ENCODE results near the gene RAP1GAP2. TPM values are rescaled to one million over a fixed set of nuclear protein-coding genes. Genes with fewer than 3 reads are reported as not detected.
"Not testable (repeated sequence)": the region's sequence is repeated elsewhere in the genome, so short reads cannot be mapped to it uniquely, and the experiment has no call there.

RAP1GAP2 gene
- total RNA-seq, 2 experiments from 2014 or later: 0.64 to 0.86 TPM

DNA sequence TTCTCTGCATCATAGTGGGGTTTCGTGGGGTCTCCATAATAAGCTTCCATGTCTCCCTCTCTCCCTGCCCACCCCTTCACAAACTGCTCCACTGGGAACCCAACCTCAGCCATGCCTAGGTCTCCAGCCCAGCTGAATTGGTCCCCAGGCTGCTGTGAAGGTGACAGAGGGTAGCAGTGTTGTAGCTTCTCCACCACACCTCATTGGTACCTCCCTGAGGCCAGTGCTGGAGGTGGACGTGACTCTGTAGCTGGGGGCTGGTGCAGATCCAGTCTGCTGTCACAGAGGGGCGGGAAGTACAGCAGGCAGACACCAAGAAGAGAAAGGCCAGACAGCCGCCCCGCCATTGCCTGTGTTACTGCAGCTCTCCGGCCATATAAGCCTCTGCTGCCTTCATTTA, 185.1 kb downstream of the RAP1GAP2 start:
- ATAC-seq (no peak), DNase-seq (no peak)
- POLR2A ChIA-PET: no interaction called here
- intact Hi-C loops (cut with DNase I, micrococcal nuclease): no loop called here
- Mint-ChIP-seq H3K4me1 (no peaks in the 10 kb centered on the region), H3K36me3 (ENCODE audit: low read depth) (peaks cover 8% of the 10 kb centered on the region), H3K27ac (no peak overlapping the region), H3K27me3 (no peaks in the 10 kb centered on the region), H3K4me3 (no peak overlapping the region), H3K9me3 (ENCODE audit: low read depth) (no peaks in the 10 kb centered on the region)
- CTCF ChIA-PET: no interaction called here

DNA sequence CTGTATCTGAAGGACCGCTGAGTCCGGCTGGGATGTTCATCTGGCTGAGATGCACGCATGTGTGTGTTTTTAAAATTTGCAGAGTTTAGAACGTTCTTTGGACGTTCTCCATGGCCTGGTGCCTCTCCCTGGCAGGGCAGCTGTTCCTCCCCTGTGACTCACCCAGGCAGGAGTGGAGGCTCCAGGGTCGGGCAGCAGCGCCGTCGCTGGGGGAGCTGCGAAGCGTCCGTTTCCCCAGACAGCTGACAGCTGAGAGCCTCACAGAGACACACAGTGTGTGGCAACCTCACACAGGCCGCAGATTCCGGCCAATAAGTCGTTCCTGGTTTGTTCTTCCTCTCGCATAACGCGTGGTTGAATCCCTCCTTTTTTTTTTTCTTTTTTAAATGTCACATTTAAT, 186.6 kb downstream of the RAP1GAP2 start:
- no peaks in the 10 kb centered on the region for H3K9me3 Mint-ChIP-seq (ENCODE audit: low read depth)
- CTCF ChIA-PET: no interaction called here
- POLR2A ChIA-PET: no interaction called here

DNA sequence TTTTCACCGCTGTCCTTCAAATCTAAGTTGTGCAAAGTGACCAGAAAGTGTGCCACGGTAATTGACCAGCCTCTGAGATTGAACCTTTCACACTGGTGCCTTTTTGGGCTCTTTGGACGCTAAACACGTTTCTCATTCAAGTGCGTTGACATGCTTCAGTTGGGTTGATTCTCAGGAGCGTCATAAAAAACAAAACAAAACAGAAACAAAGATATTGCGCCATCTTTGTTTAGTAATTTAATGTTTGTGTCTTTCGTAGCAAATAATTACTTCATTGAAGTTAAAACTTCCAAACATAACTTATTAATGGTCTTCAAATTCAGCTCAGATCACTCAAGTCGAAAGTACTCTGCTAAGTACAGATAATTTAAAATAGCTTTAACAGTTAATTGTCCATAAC, 187.0 kb downstream of the RAP1GAP2 start:
- H3K4me1 Mint-ChIP-seq: no peaks in the 10 kb centered on the region
- POLR2A ChIA-PET: no interaction called here
- intact Hi-C loops (cut with DNase I, micrococcal nuclease): no loop called here
- DNase-seq (no peak), ATAC-seq (no peak)
- CTCF ChIA-PET: no interaction called here
- H3K4me3 Mint-ChIP-seq: no peak overlapping the region
- no peaks in the 10 kb centered on the region for H3K27me3 Mint-ChIP-seq
- no peak overlapping the region for H3K27ac Mint-ChIP-seq
- peaks cover 9% of the 10 kb centered on the region for H3K36me3 Mint-ChIP-seq (ENCODE audit: low read depth)
- H3K9me3 Mint-ChIP-seq (ENCODE audit: low read depth): no peaks in the 10 kb centered on the region

More for the DNA sequence above, 186.6 kb downstream of the RAP1GAP2 start:
- DNase-seq: no peak
- H3K27me3 Mint-ChIP-seq: no peaks in the 10 kb centered on the region
- no peak overlapping the region for H3K27ac Mint-ChIP-seq
- peaks cover 8% of the 10 kb centered on the region for H3K36me3 Mint-ChIP-seq (ENCODE audit: low read depth)
- no peak for ATAC-seq
- intact Hi-C loops (cut with DNase I, micrococcal nuclease): no loop called here
- no peaks in the 10 kb centered on the region for H3K4me1 Mint-ChIP-seq
- no peak overlapping the region for H3K4me3 Mint-ChIP-seq

DNA sequence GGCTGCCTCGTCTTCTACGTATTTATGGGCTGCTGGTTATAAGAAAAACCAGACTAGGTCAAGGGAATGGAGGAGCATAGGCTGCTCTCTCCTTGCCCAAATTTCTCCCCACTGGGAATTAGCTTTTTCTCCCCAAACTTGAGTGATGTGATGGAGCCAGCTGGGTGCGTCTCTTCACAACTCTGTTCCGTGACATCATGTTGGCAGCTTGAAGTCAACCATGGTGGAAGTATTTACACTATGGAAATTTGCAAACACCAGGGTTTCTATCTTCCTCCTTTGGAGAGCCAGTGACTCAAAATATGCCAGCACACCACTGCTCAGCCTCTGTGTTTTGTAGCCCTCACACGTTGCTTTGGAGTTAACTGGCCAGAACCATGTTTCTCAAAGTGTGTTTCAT, 189.1 kb downstream of the RAP1GAP2 start:
- Mint-ChIP-seq H3K4me1 (no peaks in the 10 kb centered on the region), H3K4me3 (no peak overlapping the region), H3K36me3 (ENCODE audit: low read depth) (peaks cover 10% of the 10 kb centered on the region), H3K9me3 (ENCODE audit: low read depth) (no peaks in the 10 kb centered on the region), H3K27ac (no peak overlapping the region), H3K27me3 (no peaks in the 10 kb centered on the region)
- intact Hi-C loops (cut with DNase I, micrococcal nuclease): no loop called here
- ChIA-PET CTCF (no interaction called here), POLR2A (no interaction called here)
- DNase-seq (no peak), ATAC-seq (no peak)

DNA sequence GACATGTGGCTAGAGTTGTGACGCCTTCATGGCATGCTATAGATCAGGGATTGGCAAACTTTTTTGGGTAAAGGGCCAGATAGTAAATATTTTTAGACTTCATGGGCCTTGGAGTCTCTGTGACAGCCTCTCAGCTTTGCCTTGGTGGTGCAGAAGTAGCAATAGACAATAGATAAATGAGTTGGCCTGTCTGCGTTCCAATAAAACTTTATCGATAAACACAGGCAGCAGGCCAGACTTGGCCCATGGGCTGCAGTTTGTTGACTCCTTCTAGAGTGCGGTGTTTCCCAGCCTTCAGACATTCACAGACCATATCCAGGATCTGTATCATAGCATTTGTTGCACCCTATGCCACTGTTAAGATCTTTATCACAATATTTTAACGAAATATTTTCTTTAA, 190.7 kb downstream of the RAP1GAP2 start:
- Mint-ChIP-seq H3K9me3 (ENCODE audit: low read depth) (no peaks in the 10 kb centered on the region), H3K4me1 (no peaks in the 10 kb centered on the region), H3K36me3 (ENCODE audit: low read depth) (peaks cover 10% of the 10 kb centered on the region), H3K27ac (no peak overlapping the region), H3K27me3 (no peaks in the 10 kb centered on the region), H3K4me3 (no peak overlapping the region)
- ChIA-PET POLR2A (no interaction called here), CTCF (interaction anchor here (0.6 kb wide), 1 partner anchor 534 kb away, joined by 4 read pairs; no protein-coding TSS in a partner anchor)
- intact Hi-C loops (cut with DNase I, micrococcal nuclease): no loop called here
- no peak for DNase-seq
- ATAC-seq: no peak

DNA sequence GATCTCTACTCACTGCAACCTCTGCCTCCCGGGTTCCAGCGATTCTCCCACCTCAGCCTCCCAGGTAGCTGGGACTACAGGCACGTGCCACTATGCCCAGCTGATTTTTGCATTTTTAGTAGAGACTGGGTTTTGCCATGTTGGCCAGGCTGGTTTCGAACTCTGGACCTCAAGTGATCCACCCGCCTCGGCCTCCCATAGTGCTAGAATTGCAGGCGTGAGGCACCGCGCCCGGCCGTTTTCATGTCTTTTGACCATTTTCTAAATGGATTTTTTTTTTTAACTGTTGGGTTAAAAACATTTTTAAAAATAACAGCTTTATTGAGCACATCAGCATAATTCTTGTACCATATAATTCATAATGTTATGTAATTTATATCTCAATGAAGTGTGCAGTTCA, 193.2 kb downstream of the RAP1GAP2 start:
- CTCF ChIA-PET; ATAC-seq; H3K9me3 Mint-ChIP-seq (ENCODE audit: low read depth); H3K4me1 Mint-ChIP-seq; intact Hi-C loops (cut with DNase I, micrococcal nuclease); H3K4me3 Mint-ChIP-seq; H3K27me3 Mint-ChIP-seq; H3K27ac Mint-ChIP-seq; DNase-seq; POLR2A ChIA-PET: not testable (repeated sequence)
- H3K36me3 Mint-ChIP-seq (ENCODE audit: low read depth): peaks cover 10% of the 10 kb centered on the region

DNA sequence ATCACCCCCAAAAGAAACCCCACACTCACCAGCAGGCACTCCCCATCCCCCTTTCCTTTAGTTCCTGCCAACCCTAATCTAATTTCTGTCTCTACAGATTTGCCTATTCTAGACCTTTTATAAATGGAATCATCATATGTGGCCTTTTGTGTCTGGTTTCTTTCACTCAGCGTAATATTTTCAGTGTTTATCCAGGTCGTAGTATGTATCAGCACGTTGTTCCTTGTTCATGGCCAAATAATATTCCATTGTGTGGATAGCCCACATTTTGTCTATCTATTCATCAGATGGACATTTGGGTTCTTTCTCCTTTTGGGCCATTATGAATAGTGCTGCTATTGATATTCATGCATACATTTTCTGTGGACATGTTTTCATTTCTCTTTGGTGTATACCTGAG, 193.6 kb downstream of the RAP1GAP2 start:
- H3K36me3 Mint-ChIP-seq (ENCODE audit: low read depth): peaks cover 7% of the 10 kb centered on the region
- ATAC-seq (no peak), DNase-seq (no peak)
- H3K27me3 Mint-ChIP-seq: no peaks in the 10 kb centered on the region
- CTCF ChIA-PET: no interaction called here
- POLR2A ChIA-PET: no interaction called here
- no peaks in the 10 kb centered on the region for H3K9me3 Mint-ChIP-seq (ENCODE audit: low read depth)
- no peak overlapping the region for H3K4me3 Mint-ChIP-seq
- H3K27ac Mint-ChIP-seq: no peak overlapping the region
- H3K4me1 Mint-ChIP-seq: no peaks in the 10 kb centered on the region
- intact Hi-C loops (cut with DNase I, micrococcal nuclease): no loop called here

DNA sequence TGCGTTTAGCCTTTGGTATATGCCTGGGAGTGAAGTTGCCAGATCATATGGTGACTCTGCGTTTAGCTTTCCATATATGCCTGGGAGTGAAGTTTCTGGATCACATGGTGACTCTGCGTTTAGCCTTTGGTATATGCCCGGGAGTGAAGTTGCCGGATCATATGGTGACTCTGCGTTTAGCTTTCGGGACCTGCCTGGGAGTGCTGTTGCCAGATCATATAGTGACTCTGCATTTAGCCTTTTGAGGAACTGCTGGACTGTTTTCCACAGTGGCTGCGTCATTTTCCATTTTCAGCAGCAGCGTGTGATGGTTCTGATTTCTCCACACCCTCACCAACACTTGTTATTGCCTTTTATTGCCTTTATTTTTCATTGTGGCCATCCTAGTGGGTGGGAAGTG, 194.2 kb downstream of the RAP1GAP2 start:
- DNase-seq: no peak

DNA sequence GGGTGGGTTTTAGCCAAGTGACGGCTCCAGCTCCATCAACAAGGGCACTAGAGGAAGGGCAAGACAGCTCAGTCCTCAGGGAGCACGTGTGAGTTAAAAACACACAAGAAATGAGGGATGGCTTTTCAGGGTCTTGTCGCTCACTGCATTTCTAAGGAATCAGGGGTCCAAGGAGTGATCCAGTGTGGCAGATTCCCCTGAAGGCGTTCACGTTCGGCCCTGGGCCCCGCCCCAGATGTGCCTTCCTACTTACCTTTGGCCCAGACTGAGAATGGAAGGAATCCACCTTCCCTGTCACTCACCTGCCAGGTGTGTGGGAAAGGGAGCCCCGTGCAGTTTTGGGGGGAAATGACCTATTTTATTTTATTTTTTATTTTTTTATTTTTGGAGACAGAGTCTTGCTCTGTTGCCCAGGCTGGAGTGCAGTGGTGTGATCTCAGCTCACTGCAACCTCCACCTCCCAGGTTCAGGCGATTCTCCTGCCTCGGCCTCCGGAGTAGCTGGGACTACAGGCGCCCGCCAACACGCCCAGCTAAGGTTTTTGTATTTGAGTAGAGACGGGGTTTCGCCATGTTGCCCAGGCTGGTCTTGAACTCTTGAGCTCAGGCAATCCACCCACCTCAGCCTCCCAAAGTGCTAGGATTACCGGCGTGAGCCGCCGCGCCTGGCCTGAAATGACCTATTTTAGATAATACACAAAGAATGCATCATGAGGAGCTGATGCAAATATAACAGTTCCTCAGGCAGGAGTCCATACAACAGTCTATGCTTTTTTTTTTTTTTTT, 195.3 kb downstream of the RAP1GAP2 start:
- H3K4me3 Mint-ChIP-seq; intact Hi-C loops (cut with DNase I, micrococcal nuclease); H3K36me3 Mint-ChIP-seq (ENCODE audit: low read depth); H3K27ac Mint-ChIP-seq; H3K9me3 Mint-ChIP-seq (ENCODE audit: low read depth); ATAC-seq; H3K27me3 Mint-ChIP-seq; H3K4me1 Mint-ChIP-seq; DNase-seq: not testable (repeated sequence)
- ChIA-PET POLR2A (interaction anchor here (0.6 kb wide), 1 partner anchor 47 kb away, joined by 3 read pairs; no protein-coding TSS in a partner anchor), CTCF (interaction anchor here (0.9 kb wide), 1 partner anchor 21 kb away, joined by 4 read pairs; no protein-coding TSS in a partner anchor)

More for the DNA sequence above, 194.2 kb downstream of the RAP1GAP2 start:
- no peaks in the 10 kb centered on the region for H3K9me3 Mint-ChIP-seq (ENCODE audit: low read depth)
- H3K4me1 Mint-ChIP-seq: no peaks in the 10 kb centered on the region
- intact Hi-C loops (cut with DNase I, micrococcal nuclease): no loop called here
- H3K27ac Mint-ChIP-seq: no peak overlapping the region
- ATAC-seq: no peak
- H3K36me3 Mint-ChIP-seq (ENCODE audit: low read depth): peaks cover 4% of the 10 kb centered on the region
- CTCF ChIA-PET: no interaction called here
- no peak overlapping the region for H3K4me3 Mint-ChIP-seq
- H3K27me3 Mint-ChIP-seq: no peaks in the 10 kb centered on the region
- POLR2A ChIA-PET: no interaction called here

DNA sequence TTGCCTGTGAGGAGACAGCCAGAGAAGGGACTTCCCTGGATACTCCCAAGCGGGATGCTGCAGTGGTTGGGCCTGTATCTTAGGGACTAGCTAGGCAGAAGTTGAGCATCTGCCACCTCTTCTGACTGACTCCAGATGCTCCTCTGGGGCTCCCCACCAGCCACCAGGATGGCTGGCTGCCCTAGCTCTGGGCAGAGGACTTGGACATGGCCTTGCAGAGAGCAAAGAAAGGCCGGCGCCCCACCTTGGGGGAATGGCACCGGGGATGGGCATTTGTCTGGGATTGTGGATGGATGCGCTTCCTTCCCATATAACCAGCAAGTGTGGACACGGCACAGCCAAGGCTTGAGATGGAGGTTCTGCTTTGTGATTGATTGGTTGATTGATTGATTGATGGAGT, 198.2 kb downstream of the RAP1GAP2 start:
- Mint-ChIP-seq H3K9me3 (ENCODE audit: low read depth) (no peaks in the 10 kb centered on the region), H3K27me3 (no peaks in the 10 kb centered on the region), H3K36me3 (ENCODE audit: low read depth) (no peaks in the 10 kb centered on the region), H3K4me3 (no peak overlapping the region), H3K27ac (no peak overlapping the region), H3K4me1 (no peaks in the 10 kb centered on the region)
- intact Hi-C loops (cut with DNase I, micrococcal nuclease): no loop called here
- ChIA-PET POLR2A (no interaction called here), CTCF (interaction anchor here (0.8 to 1.3 kb wide), 2 partner anchors 18 to 165 kb away, joined by 4 read pairs; no protein-coding TSS in a partner anchor)
- ATAC-seq: no peak
- DNase-seq: no peak

DNA sequence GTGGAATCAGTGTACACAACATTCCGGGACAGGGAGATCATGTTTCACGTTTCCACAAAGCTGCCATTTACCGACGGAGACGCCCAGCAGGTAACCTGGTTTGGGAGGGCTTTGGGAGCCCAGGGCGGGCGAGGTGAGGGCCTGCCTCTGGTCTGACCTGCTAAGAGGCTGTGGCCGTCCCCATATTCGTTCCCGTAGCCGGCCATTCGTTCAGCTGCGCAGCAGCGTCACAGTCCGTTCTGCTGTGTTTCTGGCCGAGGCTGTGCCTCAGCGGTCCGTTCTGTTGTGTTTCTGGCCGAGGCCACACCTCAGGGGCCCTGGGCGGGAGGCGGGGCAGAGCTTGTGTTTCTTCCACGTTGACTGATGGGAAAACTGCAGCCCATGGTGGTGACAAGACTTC, 199.1 kb downstream of the RAP1GAP2 start:
- Mint-ChIP-seq H3K9me3 (ENCODE audit: low read depth) (no peaks in the 10 kb centered on the region), H3K4me3 (no peak overlapping the region), H3K36me3 (ENCODE audit: low read depth) (no peaks in the 10 kb centered on the region), H3K27ac (no peak overlapping the region), H3K4me1 (no peaks in the 10 kb centered on the region), H3K27me3 (no peaks in the 10 kb centered on the region)
- intact Hi-C loops (cut with DNase I, micrococcal nuclease): no loop called here
- DNase-seq (no peak), ATAC-seq (no peak)
- CTCF ChIA-PET: no interaction called here
- POLR2A ChIA-PET: no interaction called here

DNA sequence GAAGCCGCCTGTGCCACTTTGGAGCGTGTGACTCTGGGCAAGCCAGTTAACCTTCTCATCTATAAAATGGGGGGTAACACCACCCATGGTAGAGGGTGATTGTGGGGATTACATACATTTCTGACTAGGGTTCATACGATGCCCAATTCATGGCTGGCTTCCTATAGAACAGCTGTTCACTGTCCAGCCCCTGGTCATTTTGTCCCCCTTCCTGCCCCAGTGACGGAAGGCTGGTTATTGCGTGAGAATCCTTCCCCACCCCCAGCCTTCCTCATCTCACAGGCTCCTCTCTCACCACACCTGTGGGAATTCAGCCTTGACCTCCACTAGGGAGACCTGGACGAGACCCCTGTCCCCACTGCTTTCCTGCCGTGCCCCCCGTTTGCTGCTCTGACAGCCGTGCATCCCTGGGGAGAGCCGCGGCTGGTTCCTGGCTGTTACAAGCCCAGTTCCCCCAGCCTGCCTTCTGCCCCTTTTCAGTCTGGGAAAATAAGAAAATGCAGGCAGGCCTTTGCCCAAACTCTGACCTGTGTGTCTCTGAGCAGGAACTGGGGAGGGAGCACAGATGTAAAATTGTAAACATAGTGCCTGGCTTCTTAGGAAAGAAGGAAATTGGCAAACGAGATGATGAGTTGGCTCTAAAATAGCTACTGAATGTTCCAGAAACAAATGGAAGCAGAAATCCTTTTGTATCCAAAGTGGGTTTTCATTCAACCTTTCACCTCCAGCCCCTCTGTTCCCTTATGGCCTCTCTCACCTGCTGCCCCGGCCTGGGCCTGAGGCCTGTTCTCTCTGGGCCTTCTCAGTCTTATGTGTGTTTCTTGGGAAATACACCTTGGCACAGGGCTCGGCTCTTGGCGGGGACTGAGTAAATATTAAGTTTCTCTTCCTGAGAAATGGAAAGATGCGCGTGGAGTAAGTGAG, 199.9 kb downstream of the RAP1GAP2 start:
- Mint-ChIP-seq H3K4me1 (no peaks in the 10 kb centered on the region), H3K36me3 (ENCODE audit: low read depth) (no peaks in the 10 kb centered on the region), H3K4me3 (no peak overlapping the region), H3K27me3 (no peaks in the 10 kb centered on the region), H3K27ac (no peak overlapping the region), H3K9me3 (ENCODE audit: low read depth) (no peaks in the 10 kb centered on the region)
- CTCF ChIA-PET: no interaction called here
- ATAC-seq (no peak), DNase-seq (no peak)
- intact Hi-C loops (cut with DNase I, micrococcal nuclease): no loop called here
- POLR2A ChIA-PET: no interaction called here

Measured in activated CD4-positive, alpha-beta T cell treated with anti-CD3 and anti-CD28 coated beads for 36 hours (primary cell).